ENCODE results near the gene PTTG1IP. TPM values are rescaled to one million over a fixed set of nuclear protein-coding genes. Genes with fewer than 3 reads are reported as not detected.
A peak's percentile ranks its signal among the peaks of the same experiment; 100 is the strongest.
"Not testable (repeated sequence)": the region's sequence is repeated elsewhere in the genome, so short reads cannot be mapped to it uniquely, and the experiment has no call there.

Gene PTTG1IP, protein sequence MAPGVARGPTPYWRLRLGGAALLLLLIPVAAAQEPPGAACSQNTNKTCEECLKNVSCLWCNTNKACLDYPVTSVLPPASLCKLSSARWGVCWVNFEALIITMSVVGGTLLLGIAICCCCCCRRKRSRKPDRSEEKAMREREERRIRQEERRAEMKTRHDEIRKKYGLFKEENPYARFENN
- 100 to 1,000 TPM; 116 to 144 (median 127) TPM for polyA plus RNA-seq (ENCODE audit: insufficient read length in 10 of 10)
- long read RNA-seq, donor 1, transcript PTTG1IP-201 (6 exons, 2,760 nt): major isoform, 50 of 85 reads
- long read RNA-seq, donor 1, partial matches to known transcripts: 34 of 85 reads
- long read RNA-seq, donor 1, other reads (novel, unspliced or antisense): 0 of 85 reads
- long read RNA-seq, donor 2, transcript PTTG1IP-201 (6 exons, 2,760 nt): major isoform, 49 of 75 reads
- long read RNA-seq, donor 2, partial matches to known transcripts: 24 of 75 reads
- long read RNA-seq, donor 2, other reads (novel, unspliced or antisense): 0 of 75 reads
- long read RNA-seq, donor 3: 0 reads
- long read RNA-seq, donor 4, transcript PTTG1IP-201 (6 exons, 2,760 nt): major isoform, 37 of 85 reads
- long read RNA-seq, donor 4, partial matches to known transcripts: 47 of 85 reads
- long read RNA-seq, donor 4, other reads (novel, unspliced or antisense): 0 of 85 reads
- long read RNA-seq, donor 5, transcript PTTG1IP-201 (6 exons, 2,760 nt): major isoform, 59 of 124 reads
- long read RNA-seq, donor 5, partial matches to known transcripts: 65 of 124 reads
- long read RNA-seq, donor 5, other reads (novel, unspliced or antisense): 0 of 124 reads
- long read RNA-seq, donor 6, transcript PTTG1IP-201 (6 exons, 2,760 nt): major isoform, 63 of 116 reads
- long read RNA-seq, donor 6, partial matches to known transcripts: 52 of 116 reads
- long read RNA-seq, donor 6, other reads (novel, unspliced or antisense): 0 of 116 reads
- long read RNA-seq, donor 7, transcript PTTG1IP-201 (6 exons, 2,760 nt): major isoform, 46 of 106 reads
- long read RNA-seq, donor 7, partial matches to known transcripts: 59 of 106 reads
- long read RNA-seq, donor 7, other reads (novel, unspliced or antisense): 0 of 106 reads
- long read RNA-seq, donor 8, transcript PTTG1IP-201 (6 exons, 2,760 nt): major isoform, 37 of 105 reads
- long read RNA-seq, donor 8, partial matches to known transcripts: 68 of 105 reads
- long read RNA-seq, donor 8, other reads (novel, unspliced or antisense): 0 of 105 reads
- long read RNA-seq, donor 9, transcript PTTG1IP-201 (6 exons, 2,760 nt): major isoform, 7 of 12 reads
- long read RNA-seq, donor 9, partial matches to known transcripts: 5 of 12 reads
- long read RNA-seq, donor 9, other reads (novel, unspliced or antisense): 0 of 12 reads

DNA sequence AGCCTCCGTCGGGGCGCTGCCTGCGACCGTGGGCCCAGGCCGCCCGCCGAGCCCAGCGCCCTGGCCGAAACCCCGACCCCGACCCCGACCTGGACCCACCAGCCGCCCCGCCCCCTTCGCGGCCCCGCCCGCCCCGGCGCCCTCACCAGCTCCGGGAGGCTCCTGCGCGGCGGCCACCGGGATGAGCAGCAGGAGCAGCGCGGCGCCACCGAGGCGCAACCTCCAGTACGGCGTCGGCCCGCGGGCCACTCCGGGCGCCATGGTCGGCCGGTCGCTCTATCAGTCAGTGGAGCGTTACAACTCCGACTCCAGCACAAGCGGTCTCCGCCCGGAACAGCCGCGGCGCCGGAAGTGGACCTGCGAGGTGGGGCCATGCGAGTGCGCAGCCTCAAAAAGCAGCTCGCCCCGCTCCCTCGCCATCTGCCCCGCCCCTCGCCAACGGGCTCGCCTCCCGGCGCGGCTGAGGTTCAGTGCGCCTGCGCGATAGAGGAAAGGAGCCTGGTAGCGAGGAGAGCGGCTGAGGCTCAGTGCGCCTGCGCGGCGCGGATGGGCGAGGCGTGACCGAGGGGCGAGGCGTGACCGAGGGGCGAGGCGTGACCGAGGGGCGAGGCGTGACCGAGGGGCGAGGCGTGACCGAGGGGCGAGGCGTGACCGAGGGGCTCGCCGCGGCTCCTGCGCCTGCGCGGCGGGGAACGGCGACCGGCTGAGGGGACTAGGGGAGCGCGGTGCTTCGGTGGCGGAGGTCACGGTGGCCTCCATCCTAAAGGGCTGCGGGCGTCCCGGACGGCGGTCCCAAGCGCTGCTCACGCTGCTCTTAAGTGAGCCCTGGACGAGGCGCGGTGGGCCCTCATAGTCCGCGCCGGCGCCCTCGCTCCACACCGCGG is at the start of gene PTTG1IP:
PTTG1IP (minus strand) TSS at position 335 of the 884 bp plus-strand sequence; CDS start at position 261, 74 bp downstream.
- peak; percentile 99 to 100 (median 100) for DNase-seq

DNA sequence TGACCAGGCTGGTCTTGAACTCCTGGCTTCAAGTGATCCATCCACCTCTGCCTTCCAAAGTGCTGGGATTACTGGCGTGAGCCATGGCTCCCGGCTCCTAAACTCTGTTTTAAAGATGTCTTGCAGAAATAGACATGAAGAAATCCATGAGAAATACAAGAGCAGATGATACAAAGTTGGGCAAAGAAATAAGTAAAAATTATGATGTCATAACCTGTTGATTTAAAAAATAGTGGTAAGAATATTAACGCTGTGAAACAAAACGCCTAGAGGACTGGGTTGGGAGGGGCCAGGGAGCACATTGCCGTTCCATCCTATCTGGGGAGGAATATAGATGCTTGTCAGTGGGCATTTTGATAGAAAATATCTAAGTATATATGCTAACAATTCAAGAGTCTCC is 48.4 kb upstream of the PTTG1IP start:
- no peak for DNase-seq

DNA sequence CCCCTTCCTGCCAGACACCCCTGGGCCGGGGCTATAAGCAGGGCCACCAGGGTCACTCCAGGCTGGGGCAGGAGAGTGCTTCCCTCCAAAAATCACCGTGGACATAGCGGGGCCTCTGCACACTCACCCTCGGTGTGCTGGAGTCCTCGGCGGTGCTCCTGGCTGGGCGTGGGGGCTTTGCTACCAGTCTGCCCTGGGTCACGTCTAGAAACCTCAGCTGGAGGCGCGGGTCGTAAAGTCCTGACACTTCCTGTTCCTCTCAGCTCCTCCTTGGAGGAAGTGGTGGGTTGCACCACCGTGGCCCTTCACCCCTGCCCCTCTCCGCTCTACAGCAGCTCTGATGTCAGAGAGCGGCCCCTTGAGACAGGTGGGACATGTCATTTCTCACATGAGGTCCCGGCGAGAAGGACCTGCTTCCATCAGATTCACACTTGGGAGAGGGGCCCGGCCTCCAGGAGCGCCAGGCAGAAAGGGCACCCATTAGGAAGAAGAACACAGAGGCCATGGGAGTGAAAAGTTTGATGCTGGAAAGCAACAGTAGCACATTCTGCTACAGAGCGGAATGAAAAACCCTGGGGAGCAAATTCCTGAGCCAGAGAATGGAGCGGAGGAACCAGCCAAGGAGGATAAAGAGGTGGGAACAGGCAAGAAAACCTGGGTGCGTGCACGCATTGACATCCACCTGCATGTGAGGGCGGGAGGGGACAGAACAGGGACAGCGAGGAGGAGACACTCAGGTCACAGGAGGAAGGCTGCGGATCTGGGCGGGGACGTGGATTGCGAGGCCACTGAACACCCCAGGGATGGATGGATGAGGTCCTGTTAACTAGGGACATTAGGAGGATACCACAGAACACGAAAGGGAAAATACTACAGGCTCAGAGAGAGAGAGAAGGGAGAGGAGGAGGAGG is 47.5 kb upstream of the PTTG1IP start, which contains the start of gene ITGB2:
ITGB2 (minus strand) TSS at position 206 of the 911 bp plus-strand sequence. CDS start 10,117 bp downstream, outside the sequence.
- no peak for DNase-seq

DNA sequence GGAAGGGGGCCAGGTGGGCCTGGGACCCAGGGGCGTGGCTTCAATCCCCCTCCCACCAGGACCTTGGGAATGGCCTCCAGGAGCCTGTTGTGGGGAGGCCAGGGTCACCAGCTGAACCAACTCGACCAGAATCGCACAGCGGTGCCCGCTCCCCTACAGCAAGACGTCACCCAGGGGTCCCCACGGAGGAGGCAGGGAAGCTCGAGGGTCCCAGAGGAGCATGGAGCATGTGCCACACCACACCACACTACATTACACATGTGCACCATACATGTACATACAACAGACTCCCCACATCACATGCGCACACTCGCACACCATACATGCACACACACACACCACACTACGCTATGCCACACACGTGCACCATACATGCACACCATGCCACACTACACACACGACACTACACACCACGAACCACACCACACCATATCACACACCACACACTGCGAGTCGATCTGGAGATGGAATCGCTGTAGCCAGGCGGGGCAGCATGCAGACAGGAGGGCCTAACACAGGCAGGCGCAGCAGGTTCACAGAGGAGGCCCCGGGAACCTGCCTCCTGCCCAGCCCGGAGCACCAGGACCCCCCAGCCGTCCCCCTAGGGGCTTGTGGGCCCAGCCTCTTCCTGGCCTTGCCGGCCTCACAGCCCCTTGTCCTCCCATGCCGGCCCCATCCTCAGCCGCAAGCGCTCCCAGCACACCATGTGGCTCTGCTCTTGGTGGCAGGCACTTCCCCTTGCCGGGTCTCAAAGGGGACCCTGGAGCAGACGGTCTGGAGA is 46.6 kb upstream of the PTTG1IP start:
- no peak for DNase-seq

DNA sequence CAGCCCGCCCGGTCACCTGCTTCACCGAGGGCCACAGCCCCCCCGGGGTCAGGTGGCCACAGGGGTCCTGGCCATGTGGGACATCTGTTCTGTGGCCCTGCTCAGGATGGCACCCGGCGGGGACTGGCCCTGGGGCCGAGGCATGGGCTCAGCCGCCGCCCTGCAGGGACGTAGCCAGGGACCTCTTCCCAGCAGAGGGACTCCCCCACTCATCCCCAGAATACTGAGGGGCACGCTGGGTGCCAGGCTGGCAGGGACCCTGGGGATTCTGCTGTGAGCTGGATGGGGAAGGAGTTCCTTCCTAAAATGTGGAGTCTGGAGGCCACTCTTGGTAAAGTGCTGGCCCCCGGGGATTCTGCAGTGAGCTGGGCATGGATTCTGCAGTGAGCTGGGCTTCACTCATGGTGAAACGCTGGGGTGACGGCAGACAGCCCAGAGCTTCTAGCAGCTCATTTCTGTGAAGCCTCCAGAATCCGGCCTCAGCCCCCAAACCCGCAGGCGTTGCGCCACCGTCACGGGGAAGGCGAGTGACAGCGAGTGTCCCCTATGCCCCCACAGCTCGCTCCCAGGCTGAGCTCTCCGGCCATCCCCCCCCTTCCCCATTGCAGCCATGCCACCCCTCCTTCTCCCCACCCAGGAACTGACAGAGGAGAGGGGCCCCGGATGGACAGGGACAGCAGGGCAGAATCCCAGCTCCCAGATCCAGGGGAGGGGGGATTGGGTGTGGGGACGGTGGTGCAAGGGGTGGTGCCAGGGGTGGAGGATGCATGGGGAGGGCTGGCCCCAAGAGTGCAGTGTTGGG is 45.8 kb upstream of the PTTG1IP start:
- no peak for DNase-seq

DNA sequence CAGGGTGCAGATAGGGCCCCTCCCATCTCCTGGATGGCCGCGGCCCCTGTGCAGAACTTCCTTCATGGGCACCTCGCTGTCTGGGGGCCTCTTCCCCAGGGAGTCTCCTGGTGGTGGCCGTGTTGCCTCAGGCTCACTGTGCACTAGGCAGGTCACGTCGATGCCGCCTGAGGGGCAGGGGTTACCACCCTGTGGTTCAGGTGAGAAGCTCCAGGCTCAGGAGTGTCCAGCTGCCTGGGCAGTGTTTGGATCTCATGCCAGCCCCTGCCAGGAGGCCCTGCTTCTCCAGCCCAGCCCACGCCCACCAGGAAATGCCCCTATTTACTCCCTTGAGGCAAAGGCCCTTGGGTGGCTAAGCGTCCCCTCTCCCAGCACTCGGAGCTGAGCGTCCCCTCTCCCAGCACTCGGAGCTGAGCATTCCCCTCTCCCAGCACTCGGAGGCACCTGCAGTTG is 45.1 kb upstream of the PTTG1IP start:
- no peak for DNase-seq

DNA sequence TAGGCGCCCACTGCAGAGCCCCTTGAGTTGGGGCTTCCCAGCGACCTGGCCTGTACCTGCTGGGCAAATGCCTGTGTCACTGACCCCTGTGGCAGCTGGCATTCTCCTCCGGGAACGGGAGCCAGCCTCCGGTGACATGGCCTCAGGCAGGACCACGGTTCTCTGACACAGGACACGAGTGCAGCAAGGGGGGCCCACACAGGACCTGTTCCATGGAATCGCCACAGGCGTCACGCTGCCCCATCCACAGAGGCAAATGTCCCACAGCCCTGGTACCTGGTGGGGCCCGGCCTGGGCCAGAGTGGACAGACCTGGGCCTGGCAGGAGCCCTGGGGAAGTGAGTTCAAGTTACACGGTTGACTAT is 44.6 kb upstream of the PTTG1IP start:
- DNase-seq: no peak

DNA sequence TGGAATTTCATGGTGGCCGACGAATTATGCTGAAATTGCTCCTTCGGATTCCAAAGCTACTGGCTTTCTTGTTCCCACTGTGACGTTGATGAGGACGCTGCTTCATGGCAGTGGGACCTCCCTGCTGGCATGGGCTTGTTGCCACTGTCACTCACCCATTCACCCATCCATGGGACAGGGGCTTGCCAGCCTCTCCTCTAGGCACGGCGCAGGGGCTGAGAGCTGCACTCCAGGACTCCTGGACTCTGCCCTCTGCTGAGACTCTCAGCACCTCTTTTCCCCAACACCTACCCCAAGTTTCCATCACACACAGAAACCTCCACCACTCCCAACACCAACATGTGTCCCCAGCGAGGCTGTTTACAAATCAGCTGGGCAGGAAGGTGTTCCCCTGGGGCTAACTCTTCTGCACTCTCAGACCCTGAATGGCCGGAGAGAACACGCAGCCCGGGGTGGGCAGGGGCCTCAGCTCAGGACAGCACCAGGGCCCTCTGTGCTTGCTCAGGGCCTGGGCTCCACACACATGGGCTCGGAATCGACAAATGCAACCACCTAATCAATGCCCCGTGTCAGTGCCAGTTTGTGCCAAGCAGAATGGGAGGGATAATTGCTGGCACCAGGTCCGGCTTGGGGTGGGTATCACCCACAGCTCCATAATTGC is 44.1 kb upstream of the PTTG1IP start:
- no peak for DNase-seq

DNA sequence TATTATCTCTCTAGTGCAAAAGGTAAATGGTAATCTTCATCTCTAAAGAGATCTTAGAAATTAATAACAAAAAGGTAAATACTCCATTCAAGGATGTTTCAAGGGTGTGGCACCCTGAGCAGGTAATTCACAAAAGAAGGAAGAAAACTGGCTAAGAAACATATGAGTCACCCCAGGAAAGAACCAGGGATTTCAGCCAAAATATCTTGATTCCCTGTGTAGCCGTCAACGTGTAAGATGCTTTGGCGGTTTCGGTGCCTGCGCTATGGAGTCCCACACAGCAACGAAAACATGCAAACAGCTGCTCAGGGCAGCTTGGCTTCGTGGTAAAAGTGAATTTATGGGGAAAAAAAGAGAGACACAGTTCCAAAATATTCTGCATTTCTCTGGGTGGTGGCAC is 43.5 kb upstream of the PTTG1IP start:
- DNase-seq: no peak

DNA sequence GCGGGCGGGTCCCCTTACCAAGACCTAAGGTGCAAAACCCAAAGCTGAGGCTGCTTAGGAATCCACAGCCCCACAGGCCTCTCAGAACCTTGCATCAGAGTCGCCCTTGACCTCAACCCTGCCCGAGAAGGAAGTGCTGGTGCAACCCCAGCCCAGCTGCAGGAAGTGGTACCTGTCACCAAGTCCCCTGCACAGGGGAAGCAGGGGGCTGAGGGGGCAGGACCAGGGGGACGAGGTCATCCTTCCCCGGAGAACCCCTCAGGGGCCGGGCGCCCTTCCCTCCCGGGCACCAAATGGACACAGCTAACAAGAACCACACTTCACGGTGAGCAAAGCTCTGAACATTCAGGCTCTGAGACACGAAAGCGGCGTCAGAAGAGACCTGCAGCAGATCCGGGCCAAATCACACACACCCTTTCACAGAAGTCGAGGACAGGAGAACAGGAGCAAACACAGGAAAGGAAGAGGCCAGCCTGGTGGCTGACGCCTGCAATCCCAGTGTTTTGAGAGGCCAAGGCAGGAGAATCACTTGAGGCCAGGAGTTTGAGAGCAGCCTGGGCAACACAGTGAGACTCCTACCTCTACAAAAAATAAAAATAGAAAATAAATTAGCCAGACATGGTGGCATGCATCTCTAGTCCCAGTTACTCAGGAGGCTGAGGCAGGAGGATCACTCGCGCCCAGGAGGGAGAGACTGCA is 40.8 kb upstream of the PTTG1IP start:
- DNase-seq: no peak

DNA sequence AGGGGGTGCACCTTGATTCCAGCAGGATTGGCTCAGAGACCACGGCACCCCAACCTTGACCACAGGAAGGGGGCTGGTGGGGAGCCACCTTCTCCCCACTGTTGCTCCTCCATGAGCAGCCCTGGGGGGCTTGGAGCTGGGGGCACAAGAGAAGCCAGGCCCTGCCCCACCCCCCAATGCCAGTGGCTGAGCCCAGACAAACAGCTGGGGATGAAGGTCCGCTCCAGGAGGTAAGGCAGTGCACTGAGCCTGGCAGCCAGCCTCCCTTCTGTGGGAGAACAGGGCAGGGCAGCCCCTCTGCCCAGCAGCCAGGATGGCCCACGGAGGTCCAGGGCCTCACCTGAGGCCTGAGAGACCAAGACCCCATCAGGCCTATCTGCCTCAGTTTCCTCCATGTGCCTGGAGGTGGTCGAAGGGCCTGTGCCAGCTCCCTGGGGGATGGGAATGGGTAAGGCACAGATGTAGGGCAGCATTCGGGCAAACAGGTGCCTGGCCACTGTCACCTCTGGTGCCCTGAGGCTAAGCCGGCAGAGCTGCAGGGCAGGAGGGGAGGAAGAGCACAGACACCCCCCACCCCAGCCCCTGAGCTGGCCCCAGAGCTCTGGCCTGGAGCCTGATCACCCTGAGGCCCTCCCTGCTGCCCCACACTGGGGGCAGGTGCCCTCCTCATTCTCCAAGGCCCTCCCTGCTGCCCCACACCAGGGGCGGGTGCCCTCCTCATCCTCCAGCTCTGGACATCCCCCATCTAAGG is 40.1 kb upstream of the PTTG1IP start:
- no peak for DNase-seq

DNA sequence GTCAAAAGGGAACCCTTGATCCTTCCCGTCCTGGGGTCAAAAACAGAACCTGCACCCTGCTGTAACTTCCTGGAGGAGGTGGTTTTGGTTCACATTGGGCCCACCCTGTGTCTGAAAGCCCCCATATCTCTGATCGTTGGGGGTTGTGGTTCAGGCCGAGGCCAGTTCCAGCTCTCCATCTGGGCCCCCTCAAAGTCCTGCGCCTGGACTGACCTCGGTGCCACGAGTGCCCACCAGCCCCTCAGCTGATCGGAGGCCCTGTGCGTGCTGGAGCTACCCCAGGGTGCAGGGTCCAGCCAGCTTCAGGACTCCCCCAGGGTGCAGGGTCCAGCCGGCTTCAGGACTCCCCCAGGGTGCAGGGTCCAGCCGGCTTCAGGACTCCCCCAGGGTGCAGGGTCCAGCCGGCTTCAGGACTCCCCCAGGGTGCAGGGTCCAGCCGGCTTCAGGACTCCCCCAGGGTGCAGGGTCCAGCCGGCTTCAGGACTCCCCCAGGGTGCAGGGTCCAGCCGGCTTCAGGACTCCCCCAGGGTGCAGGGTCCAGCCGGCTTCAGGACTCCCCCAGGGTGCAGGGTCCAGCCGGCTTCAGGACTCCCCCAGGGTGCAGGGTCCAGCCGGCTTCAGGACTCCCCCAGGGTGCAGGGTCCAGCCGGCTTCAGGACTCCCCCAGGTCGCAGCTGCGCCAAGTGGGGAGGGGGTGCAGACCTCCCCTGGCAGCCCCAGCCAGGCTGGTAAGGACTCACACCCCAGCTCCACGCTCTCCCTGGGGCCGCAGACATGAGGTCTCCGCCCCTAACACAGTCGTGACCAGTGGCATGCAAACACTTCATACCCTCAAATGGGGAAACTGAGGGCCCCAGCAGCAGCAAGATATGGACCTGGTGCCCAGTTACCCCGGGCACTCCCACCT is 39.3 kb upstream of the PTTG1IP start:
- not testable (repeated sequence) for DNase-seq

DNA sequence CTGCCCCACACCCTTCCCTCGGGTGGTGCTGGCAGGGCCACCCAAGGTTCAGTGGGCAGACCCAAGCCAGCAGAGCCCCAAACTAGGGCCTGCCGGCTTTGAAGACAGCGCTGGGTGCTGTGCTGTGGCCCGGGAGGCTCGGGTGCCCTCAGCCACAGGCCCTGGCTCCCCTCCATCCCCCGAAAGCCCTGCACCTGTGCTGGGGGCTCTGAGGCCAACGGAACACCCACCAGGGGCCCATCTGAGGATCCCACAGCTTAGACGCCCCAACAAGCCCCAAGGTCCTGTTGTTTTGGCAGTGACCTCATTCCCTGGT is 38.6 kb upstream of the PTTG1IP start:
- DNase-seq: no peak

DNA sequence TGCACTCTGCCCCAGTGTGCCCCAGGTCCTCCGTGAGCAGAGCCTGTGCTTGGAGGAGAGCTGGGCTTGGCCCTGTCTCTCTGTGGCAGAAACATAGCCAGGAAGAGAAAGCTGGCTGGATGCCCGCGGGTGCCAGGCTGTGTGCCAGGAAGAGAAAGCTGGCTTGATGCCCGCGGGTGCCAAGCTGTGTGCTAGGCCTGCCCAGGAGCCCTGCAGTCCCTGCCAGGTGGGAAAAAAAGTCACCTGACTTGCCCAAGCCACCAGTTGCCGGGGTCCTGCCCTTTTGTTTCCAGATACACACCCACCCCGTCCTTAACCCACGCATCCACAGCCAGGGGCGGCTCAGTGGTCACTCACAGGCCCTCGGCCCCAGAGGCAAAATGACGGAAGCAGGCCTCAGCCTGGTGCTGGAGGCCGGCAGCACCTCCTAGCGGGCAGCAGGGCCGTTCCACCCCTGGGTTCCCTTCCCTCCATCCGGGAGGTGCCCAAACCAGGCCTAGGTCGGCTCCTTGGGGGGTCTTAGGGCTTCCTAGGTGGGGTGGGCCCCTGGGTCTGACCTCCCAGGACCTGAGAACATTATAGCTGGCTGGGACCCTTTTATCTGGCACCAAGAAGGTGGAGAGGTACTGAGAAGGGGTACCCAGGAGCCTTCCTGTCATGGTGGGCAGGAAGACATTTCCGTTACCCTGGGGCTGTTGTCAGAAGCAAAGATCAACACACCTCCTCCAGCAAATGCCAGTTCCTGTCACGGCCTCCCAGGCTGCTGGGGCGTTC is 38.1 kb upstream of the PTTG1IP start:
- peak in 2 of 3 donors; percentile 40 to 66 for DNase-seq

Data from muscle of back (tissue), 13 donors.